ENCODE results near the gene GAS2L3. TPM values are rescaled to one million over a fixed set of nuclear protein-coding genes. Genes with fewer than 3 reads are reported as not detected.

GAS2L3 gene
- total and polyA plus RNA-seq, 2 of the 13 experiments (the other 11 are each of a cell fraction or from before 2014, with no cell fraction given): 7.0 to 20.8 TPM

DNA sequence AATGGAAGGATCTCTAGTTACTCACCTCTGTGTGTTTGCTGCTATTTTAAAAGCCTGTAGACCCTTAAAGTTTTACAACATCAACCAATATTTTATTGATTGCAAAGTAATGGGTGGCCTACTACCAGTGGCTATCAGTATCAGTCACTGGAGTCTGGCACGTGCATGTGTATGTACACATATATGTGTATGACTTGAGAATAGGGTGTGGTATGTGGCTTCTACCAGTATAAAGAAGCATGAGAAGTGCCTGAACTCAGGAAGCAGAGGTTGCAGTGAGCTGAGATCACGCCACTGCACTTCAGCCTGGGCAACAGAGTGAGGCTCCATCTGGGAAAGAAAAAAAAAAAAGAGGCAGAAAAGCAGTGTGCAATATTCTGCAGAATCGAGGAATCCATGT, 45.5 kb upstream of the GAS2L3 start (continued):
- TF ChIP-seq ZNF792 (CRISPR knock-in tag; IDR thresholded peaks at IDR 0.05) (no peak), RFX1 (IDR thresholded peaks at IDR 0.05) (no peak), IRF2 (CRISPR knock-in tag; IDR thresholded peaks at IDR 0.05) (no peak), FLYWCH1 (CRISPR knock-in tag; IDR thresholded peaks at IDR 0.05) (no peak), THYN1 (CRISPR knock-in tag; IDR thresholded peaks at IDR 0.05; ENCODE audit: borderline replicate concordance, low read depth) (no peak)
- TF ChIP-seq, protein P1, sequence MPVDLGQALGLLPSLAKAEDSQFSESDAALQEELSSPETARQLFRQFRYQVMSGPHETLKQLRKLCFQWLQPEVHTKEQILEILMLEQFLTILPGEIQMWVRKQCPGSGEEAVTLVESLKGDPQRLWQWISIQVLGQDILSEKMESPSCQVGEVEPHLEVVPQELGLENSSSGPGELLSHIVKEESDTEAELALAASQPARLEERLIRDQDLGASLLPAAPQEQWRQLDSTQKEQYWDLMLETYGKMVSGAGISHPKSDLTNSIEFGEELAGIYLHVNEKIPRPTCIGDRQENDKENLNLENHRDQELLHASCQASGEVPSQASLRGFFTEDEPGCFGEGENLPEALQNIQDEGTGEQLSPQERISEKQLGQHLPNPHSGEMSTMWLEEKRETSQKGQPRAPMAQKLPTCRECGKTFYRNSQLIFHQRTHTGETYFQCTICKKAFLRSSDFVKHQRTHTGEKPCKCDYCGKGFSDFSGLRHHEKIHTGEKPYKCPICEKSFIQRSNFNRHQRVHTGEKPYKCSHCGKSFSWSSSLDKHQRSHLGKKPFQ (CRISPR knock-in tag; IDR thresholded peaks at IDR 0.05; ENCODE audit: insufficient replicate concordance): no peak
- TF ChIP-seq, protein P2, sequence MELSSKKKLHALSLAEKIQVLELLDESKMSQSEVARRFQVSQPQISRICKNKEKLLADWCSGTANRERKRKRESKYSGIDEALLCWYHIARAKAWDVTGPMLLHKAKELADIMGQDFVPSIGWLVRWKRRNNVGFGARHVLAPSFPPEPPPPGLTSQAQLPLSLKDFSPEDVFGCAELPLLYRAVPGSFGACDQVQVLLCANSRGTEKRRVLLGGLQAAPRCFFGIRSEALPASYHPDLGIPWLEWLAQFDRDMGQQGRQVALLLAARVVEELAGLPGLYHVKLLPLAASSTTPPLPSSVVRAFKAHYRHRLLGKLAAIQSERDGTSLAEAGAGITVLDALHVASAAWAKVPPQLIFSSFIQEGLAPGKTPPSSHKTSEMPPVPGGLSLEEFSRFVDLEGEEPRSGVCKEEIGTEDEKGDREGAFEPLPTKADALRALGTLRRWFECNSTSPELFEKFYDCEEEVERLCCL (CRISPR knock-in tag; IDR thresholded peaks at IDR 0.05; ENCODE audit: borderline replicate concordance): no peak

DNA sequence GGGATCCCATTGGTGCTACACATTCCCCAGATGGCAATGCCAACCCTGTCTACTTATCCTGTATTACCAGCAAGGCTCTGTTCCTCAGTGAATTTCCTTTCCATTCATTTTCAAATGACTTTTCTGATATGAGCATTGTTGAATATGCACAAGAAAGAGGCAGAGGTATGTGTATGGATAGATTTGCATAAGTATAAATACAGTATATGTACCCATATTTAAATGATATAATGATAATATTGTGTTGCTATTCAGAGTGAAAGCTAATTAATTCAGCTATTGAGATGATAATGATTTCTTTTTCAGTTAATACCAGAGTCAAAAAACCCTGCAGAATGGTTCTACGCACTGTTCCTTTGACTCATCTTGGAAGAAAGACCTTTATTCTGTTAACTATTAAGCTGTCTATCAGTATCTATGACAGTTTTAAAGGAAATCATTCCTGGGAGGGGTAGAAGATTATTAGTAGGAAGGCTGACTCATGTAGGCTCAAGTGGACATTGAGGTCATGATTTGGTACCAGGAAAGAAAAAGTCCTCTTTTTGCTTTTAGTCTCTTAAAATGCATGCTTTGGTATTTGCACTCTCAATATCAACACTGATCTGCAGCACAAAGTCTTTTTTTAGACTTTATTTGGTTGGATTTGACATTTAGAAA, 44.9 kb upstream of the GAS2L3 start:
- intact Hi-C loops (cut with micrococcal nuclease; ENCODE audit: unreplicated experiment): no loop called here
- in situ Hi-C loops (cut with HindIII; ENCODE audit: extremely low pct_ligation_motif_present, low pct_unique_long_range_greater_than_20kb): no loop called here
- Histone ChIP-seq H3K36me3 (replicated peaks in 1 of 2; ENCODE audit: control insufficient read depth in 1 of 2, insufficient read depth in 2 of 2, low read length in 2 of 2) (peaks cover 2 to 61% of the 10 kb centered on the region in 2 experiments; a peak in 4 of 5 replicates), H3K79me2 (ENCODE audit: insufficient read depth, low read length) (peaks cover 7% of the 10 kb centered on the region), H3K4me3 (replicated peaks in 1 of 3; ENCODE audit: insufficient read depth in 1 of 3, low read depth in 2 of 3, low read length in 3 of 3) (no peak overlapping the region), H4K20me1 (ENCODE audit: insufficient read depth, low read length) (no peaks in the 10 kb centered on the region; the same call in 1 of the 2 replicates), H3K4me1 (ENCODE audit: insufficient read depth, low read length) (no peaks in the 10 kb centered on the region), H3K27me3 (ENCODE audit: control insufficient read depth in 1 of 2, insufficient read depth in 2 of 2, low read length in 2 of 2) (no peaks in the 10 kb centered on the region), H3K4me2 (ENCODE audit: low read depth, low read length) (no peak overlapping the region), H3K9me3 (ENCODE audit: low read length) (no peaks in the 10 kb centered on the region), H3K27ac (ENCODE audit: extremely low read length, insufficient read depth, low read length) (no peak overlapping the region), H2AFZ (ENCODE audit: low read length) (no peak overlapping the region), H3K9ac (ENCODE audit: insufficient read depth, low read depth, low read length) (no peak overlapping the region)
- ChIA-PET POLR2A (no interaction called here), CTCF (ENCODE audit: low intra/inter-chr PET ratio, low total read pairs) (no interaction called here)
- ATAC-seq: no peak
- no TSS peak for BruUV-seq (replicated peaks)
- FAIRE-seq: no peak
- DNase-seq (ENCODE audit: low spot score): no peak
- WGBS (ENCODE audit: low lambda C conversion rate): 97% methylated on average over 1 of the region's 1 CpG
- no peak for TF ChIP-seq ZBTB8A (CRISPR knock-in tag; IDR thresholded peaks at IDR 0.05; ENCODE audit: borderline replicate concordance, low read depth)
- TF ChIP-seq NFE2L1 (CRISPR knock-in tag; IDR thresholded peaks at IDR 0.05; ENCODE audit: borderline replicate concordance): no peak
- TF ChIP-seq, protein P3, sequence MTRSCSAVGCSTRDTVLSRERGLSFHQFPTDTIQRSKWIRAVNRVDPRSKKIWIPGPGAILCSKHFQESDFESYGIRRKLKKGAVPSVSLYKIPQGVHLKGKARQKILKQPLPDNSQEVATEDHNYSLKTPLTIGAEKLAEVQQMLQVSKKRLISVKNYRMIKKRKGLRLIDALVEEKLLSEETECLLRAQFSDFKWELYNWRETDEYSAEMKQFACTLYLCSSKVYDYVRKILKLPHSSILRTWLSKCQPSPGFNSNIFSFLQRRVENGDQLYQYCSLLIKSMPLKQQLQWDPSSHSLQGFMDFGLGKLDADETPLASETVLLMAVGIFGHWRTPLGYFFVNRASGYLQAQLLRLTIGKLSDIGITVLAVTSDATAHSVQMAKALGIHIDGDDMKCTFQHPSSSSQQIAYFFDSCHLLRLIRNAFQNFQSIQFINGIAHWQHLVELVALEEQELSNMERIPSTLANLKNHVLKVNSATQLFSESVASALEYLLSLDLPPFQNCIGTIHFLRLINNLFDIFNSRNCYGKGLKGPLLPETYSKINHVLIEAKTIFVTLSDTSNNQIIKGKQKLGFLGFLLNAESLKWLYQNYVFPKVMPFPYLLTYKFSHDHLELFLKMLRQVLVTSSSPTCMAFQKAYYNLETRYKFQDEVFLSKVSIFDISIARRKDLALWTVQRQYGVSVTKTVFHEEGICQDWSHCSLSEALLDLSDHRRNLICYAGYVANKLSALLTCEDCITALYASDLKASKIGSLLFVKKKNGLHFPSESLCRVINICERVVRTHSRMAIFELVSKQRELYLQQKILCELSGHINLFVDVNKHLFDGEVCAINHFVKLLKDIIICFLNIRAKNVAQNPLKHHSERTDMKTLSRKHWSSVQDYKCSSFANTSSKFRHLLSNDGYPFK (CRISPR knock-in tag; IDR thresholded peaks at IDR 0.05; ENCODE audit: borderline replicate concordance): no peak
- TF ChIP-seq, protein P4, sequence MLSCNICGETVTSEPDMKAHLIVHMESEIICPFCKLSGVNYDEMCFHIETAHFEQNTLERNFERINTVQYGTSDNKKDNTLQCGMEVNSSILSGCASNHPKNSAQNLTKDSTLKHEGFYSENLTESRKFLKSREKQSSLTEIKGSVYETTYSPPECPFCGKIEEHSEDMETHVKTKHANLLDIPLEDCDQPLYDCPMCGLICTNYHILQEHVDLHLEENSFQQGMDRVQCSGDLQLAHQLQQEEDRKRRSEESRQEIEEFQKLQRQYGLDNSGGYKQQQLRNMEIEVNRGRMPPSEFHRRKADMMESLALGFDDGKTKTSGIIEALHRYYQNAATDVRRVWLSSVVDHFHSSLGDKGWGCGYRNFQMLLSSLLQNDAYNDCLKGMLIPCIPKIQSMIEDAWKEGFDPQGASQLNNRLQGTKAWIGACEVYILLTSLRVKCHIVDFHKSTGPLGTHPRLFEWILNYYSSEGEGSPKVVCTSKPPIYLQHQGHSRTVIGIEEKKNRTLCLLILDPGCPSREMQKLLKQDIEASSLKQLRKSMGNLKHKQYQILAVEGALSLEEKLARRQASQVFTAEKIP (CRISPR knock-in tag; IDR thresholded peaks at IDR 0.05; ENCODE audit: borderline replicate concordance): no peak
- TF ChIP-seq, protein P5, sequence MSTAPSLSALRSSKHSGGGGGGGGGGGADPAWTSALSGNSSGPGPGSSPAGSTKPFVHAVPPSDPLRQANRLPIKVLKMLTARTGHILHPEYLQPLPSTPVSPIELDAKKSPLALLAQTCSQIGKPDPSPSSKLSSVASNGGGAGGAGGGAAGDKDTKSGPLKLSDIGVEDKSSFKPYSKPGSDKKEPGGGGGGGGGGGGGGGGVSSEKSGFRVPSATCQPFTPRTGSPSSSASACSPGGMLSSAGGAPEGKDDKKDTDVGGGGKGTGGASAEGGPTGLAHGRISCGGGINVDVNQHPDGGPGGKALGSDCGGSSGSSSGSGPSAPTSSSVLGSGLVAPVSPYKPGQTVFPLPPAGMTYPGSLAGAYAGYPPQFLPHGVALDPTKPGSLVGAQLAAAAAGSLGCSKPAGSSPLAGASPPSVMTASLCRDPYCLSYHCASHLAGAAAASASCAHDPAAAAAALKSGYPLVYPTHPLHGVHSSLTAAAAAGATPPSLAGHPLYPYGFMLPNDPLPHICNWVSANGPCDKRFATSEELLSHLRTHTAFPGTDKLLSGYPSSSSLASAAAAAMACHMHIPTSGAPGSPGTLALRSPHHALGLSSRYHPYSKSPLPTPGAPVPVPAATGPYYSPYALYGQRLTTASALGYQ (CRISPR knock-in tag; IDR thresholded peaks at IDR 0.05): no peak
- TF ChIP-seq ZNF383 (CRISPR knock-in tag; IDR thresholded peaks at IDR 0.05; ENCODE audit: borderline replicate concordance): no peak
